H1 (cell line): ENCODE measurements around the gene CHD8. TPM values are rescaled to one million over a fixed set of nuclear protein-coding genes. Genes with fewer than 3 reads are reported as not detected.
A peak's percentile ranks its signal among the peaks of the same experiment; 100 is the strongest.

Experiments
- BACH1 ChIP-seq: IDR thresholded peaks from 2 replicates; pipeline ENCODE4 v1.6.1; 2012; ENCODE audit warnings: low read length, improper control_type of control experiment
- BCL11A ChIP-seq, 2 experiments: IDR thresholded peaks; one replicate each; pipeline ENCODE4 v1.6.1; 2011; ENCODE audit warnings: low read depth in 2 of 2, low read length in 2 of 2, mild to moderate bottlenecking in 2 of 2
- BRCA1 ChIP-seq: IDR thresholded peaks from 2 replicates; pipeline ENCODE4 v1.6.1; 2012; ENCODE audit warnings: low read depth, low read length, improper control_type of control experiment
- CHD1 ChIP-seq: IDR thresholded peaks from 2 replicates; pipeline ENCODE4 v1.6.1; 2012; ENCODE audit warnings: low read depth, low read length, improper control_type of control experiment
- CHD2 ChIP-seq: IDR thresholded peaks from 2 replicates; pipeline ENCODE4 v1.6.1; 2012; ENCODE audit warnings: low read length, improper control_type of control experiment
- CTBP2 ChIP-seq: IDR thresholded peaks from 2 replicates; pipeline ENCODE4 v1.7.0; 2011; ENCODE audit warnings: borderline replicate concordance, mild to moderate bottlenecking, moderate library complexity, mixed read lengths, low read length; ENCODE audit not compliant: insufficient read depth, insufficient read length
- GTF2F1 ChIP-seq: IDR thresholded peaks from 2 replicates; pipeline ENCODE4 v1.6.1; 2012; ENCODE audit warnings: low read depth, low read length, improper control_type of control experiment, borderline replicate concordance
- JUND ChIP-seq: IDR thresholded peaks from 2 replicates; pipeline ENCODE4 v1.6.1; 2011; ENCODE audit warnings: mild to moderate bottlenecking, improper control_type of control experiment, low read length
- KDM5A ChIP-seq: fragments of 200-600 bp; IDR thresholded peaks from 2 replicates; pipeline ENCODE4 v1.7.1; 2012; ENCODE audit warnings: mild to moderate bottlenecking, low read length, inconsistent platforms, mixed read lengths
- POLR2A ChIP-seq, 2 experiments: IDR thresholded peaks; 1 replicate in 1 of 2; 2 replicates in 1 of 2; pipeline ENCODE4 v1.6.1; 2011; ENCODE audit warnings: low read depth in 2 of 2, low read length in 2 of 2, mild to moderate bottlenecking in 2 of 2; ENCODE audit errors: control extremely low read depth in 1 of 2
- POLR2AphosphoS5 ChIP-seq: IDR thresholded peaks from 2 replicates; pipeline ENCODE4 v1.6.1; 2011; ENCODE audit warnings: low read depth, low read length
- RBBP5 ChIP-seq: IDR thresholded peaks from 2 replicates; pipeline ENCODE4 v1.7.1; 2012; ENCODE audit warnings: low read depth, mild to moderate bottlenecking, inconsistent platforms, low read length, moderate library complexity, borderline replicate concordance
- RXRA ChIP-seq: IDR thresholded peaks from 2 replicates; pipeline ENCODE4 v1.6.1; 2011; ENCODE audit warnings: low read depth, mild to moderate bottlenecking, low read length, moderate library complexity; ENCODE audit not compliant: insufficient read depth
- SIN3A ChIP-seq, 2 experiments: IDR thresholded peaks in 1 of 2; conservative IDR thresholded peaks in 1 of 2; 2 replicates each; pipeline ENCODE4 v1.6.1; 2011 to 2012; ENCODE audit warnings: low read length in 2 of 2, improper control_type of control experiment in 1 of 2, low read depth in 1 of 2, mild to moderate bottlenecking in 1 of 2
- SIX5 ChIP-seq: IDR thresholded peaks from 2 replicates; pipeline ENCODE4 v1.6.1; 2011; ENCODE audit warnings: mild to moderate bottlenecking, low read depth, low read length
- SP2 ChIP-seq: IDR thresholded peaks from 2 replicates; pipeline ENCODE4 v1.6.1; 2012; ENCODE audit warnings: mild to moderate bottlenecking, low read length, inconsistent platforms
- TCF12 ChIP-seq: IDR thresholded peaks from 2 replicates; pipeline ENCODE4 v1.6.1; 2011; ENCODE audit warnings: low read depth, mild to moderate bottlenecking, low read length
- YY1 ChIP-seq: IDR thresholded peaks from 2 replicates; pipeline ENCODE4 v1.6.1; 2011; ENCODE audit warnings: low read depth, mild to moderate bottlenecking, low read length
- polyA plus RNA-seq, 7 experiments: library from polyadenylated mRNA; depleted of rRNA in 3 of 7; stranded (reverse) in 5 of 7; unstranded in 2 of 7; fragments of >200 nt in 5 of 7; fragments of 200-250 nt in 2 of 7; gene quantifications; 1 replicate in 5 of 7; 2 replicates in 1 of 7; 4 replicates in 1 of 7; pipeline versions ENCODE4 v1.2.1 to v1.2.3, GENCODE V29; 2011 to 2013; ENCODE audit warnings: missing spikeins in 2 of 7, mixed read lengths in 2 of 7
- total RNA-seq: library from RNA; stranded (reverse); fragmentation: NEBNext Ultra II Directional; extraction: Animal tissue kit (Norgen Biotek cat#: 25700); gene quantifications from 2 replicates; pipeline ENCODE4 v1.2.1, GENCODE V29; 2021
- TF ChIP-seq, protein P1 (sequence below), 3 experiments: IDR thresholded peaks; 1 replicate in 2 of 3; 2 replicates in 1 of 3; pipeline versions ENCODE4 v1.5.1 to v1.6.1; 2011; ENCODE audit warnings: low read length in 3 of 3, mild to moderate bottlenecking in 3 of 3, inconsistent platforms in 2 of 3, low read depth in 1 of 3, moderate library complexity in 1 of 3; ENCODE audit not compliant: insufficient read depth in 1 of 3; ENCODE audit errors: control extremely low read depth in 1 of 3
- TF ChIP-seq, protein P2 (sequence below): IDR thresholded peaks from 2 replicates; pipeline ENCODE4 v1.6.1; 2012; ENCODE audit warnings: low read length, inconsistent platforms

Gene CHD8
- total and polyA plus RNA-seq, 2 of the 8 experiments (the other 6 are each of a cell fraction or from before 2014, with no cell fraction given) = 88.3 to 140 TPM

DNA sequence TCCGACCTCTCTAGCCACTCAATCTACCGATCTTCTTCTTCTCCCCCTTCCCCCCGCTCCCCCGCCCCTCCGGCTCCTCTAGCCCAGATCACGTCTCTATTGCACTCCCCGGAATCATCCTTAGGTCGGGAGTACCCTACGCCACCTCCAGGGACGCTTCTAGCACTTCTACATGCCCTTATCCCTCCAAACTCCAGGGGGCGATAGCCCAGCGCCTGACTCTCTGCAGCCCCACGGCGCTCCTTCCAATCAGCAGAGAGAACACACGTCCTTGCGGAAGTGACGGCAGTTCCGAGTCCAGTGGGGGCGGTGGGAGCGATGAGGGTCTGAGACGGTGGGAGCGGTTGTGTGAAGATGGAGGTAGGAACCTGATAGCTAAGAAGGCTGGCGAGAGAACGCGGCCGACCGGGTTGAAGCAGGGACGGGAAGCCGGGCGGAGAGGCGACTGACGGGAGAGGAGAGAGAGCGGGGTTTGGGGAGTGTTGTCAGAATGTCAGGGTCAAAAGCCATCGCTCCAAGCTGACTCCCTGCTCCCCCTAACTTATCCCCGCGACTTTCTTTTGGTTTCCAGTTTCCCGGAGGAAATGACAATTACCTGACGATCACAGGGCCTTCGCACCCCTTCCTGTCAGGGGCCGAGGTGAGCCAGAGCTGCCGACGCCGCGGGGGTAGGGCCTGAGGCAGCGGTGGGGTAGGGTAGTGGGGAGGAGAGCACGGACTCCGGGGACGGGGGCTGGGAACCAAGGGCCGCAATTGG is 21.2 kb upstream of the CHD8 start, which contains the start of the genes RAB2B and TOX4 (continued):
- TF ChIP-seq, protein P1, sequence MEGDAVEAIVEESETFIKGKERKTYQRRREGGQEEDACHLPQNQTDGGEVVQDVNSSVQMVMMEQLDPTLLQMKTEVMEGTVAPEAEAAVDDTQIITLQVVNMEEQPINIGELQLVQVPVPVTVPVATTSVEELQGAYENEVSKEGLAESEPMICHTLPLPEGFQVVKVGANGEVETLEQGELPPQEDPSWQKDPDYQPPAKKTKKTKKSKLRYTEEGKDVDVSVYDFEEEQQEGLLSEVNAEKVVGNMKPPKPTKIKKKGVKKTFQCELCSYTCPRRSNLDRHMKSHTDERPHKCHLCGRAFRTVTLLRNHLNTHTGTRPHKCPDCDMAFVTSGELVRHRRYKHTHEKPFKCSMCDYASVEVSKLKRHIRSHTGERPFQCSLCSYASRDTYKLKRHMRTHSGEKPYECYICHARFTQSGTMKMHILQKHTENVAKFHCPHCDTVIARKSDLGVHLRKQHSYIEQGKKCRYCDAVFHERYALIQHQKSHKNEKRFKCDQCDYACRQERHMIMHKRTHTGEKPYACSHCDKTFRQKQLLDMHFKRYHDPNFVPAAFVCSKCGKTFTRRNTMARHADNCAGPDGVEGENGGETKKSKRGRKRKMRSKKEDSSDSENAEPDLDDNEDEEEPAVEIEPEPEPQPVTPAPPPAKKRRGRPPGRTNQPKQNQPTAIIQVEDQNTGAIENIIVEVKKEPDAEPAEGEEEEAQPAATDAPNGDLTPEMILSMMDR (IDR thresholded peaks at IDR 0.05; ENCODE audit: control extremely low read depth in 1 of 3, insufficient read depth in 1 of 3, low read depth in 1 of 3, low read length in 3 of 3) = peak; percentile 83 to 99 (median 99)
- no peak; the same call in 1 of the 2 replicates for TF ChIP-seq KDM5A
- TF ChIP-seq SIX5 = no peak; the same call in 1 of the 2 replicates
- TF ChIP-seq CHD1 = no peak
- no peak for TF ChIP-seq BACH1
- peak; percentile 52; the same call in 1 of the 2 replicates for TF ChIP-seq CHD2
- TF ChIP-seq JUND = peak; percentile 38; the same call in 1 of the 2 replicates
- TF ChIP-seq RXRA = no peak
- peak; percentile 86 for TF ChIP-seq SP2
- TF ChIP-seq RBBP5 = no peak; the same call in 1 of the 2 replicates
- peak in 1 of 2 experiments; percentile 94; a peak in 2 of 4 replicates for TF ChIP-seq SIN3A (conservative IDR thresholded peaks at IDR 0.05 in 1 of 2, IDR thresholded peaks at IDR 0.05 in 1 of 2; ENCODE audit: low read depth in 1 of 2, low read length in 2 of 2)
- TF ChIP-seq POLR2AphosphoS5 = peak; percentile 72
- TF ChIP-seq YY1 = 0 out of 2 replicates have a peak, but pooled peaks have one; percentile 26
- no peak for TF ChIP-seq TCF12
- peak in 1 of 2 experiments; percentile 71; a peak in 2 of 3 replicates for TF ChIP-seq POLR2A (IDR thresholded peaks at IDR 0.05; ENCODE audit: control extremely low read depth in 1 of 2, low read depth in 2 of 2, low read length in 2 of 2)
- no peak for TF ChIP-seq BCL11A (IDR thresholded peaks at IDR 0.05; ENCODE audit: low read depth in 2 of 2, low read length in 2 of 2)
- TF ChIP-seq, protein P2, sequence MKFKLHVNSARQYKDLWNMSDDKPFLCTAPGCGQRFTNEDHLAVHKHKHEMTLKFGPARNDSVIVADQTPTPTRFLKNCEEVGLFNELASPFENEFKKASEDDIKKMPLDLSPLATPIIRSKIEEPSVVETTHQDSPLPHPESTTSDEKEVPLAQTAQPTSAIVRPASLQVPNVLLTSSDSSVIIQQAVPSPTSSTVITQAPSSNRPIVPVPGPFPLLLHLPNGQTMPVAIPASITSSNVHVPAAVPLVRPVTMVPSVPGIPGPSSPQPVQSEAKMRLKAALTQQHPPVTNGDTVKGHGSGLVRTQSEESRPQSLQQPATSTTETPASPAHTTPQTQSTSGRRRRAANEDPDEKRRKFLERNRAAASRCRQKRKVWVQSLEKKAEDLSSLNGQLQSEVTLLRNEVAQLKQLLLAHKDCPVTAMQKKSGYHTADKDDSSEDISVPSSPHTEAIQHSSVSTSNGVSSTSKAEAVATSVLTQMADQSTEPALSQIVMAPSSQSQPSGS = 0 out of 2 replicates have a peak, but pooled peaks have one; percentile 66
- TF ChIP-seq GTF2F1 = no peak
- TF ChIP-seq BRCA1 = no peak
- no peak for TF ChIP-seq CTBP2
